Hematopoietic multipotent progenitor cell treated with erythropoietin and hydrocortisone succinate and interleukin-3 and kit ligand, for 8 days (in vitro differentiated cells): ENCODE measurements around the gene CHRND.
A peak's percentile ranks its signal among the peaks of the same experiment; 100 is the strongest.
"Not testable (repeated sequence)": the region's sequence is repeated elsewhere in the genome, so short reads cannot be mapped to it uniquely, and the experiment has no call there.

ENCODE experiments used
- DNase-seq: peaks from one replicate; pipeline ENCODE4 v3.0.0-alpha.2; 2015

The CHRND gene

DNA sequence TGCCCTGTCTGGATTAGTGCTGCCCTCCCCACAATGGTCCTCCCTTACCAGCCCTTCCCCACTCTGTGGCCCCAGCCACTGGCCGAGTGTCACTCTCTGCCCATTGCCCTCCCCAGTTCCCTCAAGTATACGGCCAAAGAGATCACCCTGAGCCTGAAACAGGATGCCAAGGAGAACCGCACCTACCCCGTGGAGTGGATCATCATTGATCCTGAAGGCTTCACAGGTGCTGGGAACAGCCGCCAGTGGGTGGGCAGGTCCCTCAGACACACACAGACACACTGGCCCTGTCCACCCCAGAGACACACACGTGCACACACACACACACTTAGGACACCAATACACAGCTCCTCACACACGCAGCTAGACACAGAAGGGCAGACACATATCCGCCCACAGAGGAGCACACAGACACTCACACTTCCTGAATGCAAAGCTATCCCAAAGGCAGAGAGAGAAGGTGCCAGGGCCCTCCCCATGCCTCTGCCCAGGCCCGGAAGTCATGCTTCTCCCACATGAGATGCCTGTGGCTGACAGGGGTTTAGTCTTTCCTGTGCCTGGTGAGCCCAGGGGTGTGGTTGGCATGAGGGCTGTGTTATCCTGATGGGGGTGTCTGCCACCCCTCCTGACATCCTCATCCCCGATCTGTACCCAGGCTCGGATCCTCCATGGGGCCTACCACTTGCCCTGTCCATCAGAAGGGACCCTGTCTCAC, 2.9 kb downstream of the CHRND start:
- no peak for DNase-seq

- DNase-seq: no peak
Measured at GRCh38 chr2:232529806-232530547, 4.0 kb downstream of the CHRND start.

DNA sequence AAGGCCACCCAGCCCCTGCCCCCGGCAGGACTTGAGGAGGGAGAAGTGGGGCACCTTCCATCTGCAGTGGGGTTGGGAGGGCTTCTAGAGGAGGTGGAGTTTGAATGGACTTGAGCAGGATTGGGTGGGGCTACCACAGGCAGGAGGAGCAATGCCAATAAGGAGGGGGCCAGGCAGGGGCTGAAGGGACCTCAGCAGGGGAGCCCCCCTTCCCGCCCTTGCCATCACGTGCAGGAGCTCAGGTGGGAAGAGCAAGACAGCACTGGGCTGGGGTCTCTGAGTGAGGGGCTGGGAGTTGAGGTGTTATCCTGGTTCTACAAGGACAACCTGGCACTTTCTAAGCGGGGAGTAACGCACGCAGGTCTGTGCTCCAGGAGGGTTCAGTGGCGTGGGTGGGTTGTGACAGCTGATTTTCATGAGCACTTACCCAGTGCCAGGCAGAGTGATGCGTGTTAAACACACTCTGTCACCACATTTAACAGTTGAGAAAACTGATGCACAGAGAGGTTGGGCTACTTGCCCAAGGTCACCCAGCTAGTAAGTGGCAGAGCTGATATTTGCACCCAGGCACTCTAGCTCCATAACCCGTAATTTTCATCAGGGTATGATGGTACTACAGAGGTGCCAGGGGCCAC, 4.8 kb downstream of the CHRND start:
- no peak for DNase-seq

DNA sequence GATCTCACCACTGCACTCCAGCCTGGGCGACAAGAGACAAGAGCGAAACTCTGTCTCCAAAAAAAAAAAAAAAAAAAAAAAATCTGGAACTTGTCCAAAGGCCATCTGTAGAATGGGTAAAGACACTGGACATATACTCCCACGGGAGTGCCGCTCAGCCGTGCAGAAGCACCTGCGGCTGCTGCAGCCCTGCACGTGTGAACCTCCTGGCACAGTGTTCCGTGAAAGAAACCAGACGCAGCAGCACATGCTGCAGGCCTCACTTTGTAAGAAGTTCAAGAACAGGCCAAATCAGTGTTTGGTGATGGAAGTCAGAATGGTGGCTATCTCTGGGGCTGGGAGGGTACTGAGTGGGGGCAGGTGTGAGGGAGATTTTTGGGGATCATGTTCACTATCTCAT, 6.5 kb downstream of the CHRND start:
- no peak for DNase-seq

DNA sequence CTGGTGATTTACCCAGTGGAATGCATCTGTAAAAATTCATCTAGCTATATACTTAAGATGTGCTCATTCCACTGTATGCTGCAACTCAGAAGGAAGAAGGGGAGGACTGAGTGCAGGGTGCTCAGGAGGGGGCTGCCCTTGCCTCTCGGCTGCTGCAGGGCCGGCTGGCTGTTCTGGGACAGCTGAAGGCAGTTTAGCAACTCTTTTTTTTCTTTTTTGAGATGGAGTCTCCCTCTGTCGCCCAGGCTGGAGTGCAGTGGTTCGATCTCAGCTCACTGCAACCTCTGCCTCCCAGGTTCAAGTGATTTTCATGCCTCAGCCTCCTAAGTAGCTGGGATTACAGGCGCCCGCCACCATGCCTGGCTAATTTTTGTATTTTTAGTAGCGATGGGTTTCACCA, 6.9 kb downstream of the CHRND start:
- DNase-seq: not testable (repeated sequence)

DNA sequence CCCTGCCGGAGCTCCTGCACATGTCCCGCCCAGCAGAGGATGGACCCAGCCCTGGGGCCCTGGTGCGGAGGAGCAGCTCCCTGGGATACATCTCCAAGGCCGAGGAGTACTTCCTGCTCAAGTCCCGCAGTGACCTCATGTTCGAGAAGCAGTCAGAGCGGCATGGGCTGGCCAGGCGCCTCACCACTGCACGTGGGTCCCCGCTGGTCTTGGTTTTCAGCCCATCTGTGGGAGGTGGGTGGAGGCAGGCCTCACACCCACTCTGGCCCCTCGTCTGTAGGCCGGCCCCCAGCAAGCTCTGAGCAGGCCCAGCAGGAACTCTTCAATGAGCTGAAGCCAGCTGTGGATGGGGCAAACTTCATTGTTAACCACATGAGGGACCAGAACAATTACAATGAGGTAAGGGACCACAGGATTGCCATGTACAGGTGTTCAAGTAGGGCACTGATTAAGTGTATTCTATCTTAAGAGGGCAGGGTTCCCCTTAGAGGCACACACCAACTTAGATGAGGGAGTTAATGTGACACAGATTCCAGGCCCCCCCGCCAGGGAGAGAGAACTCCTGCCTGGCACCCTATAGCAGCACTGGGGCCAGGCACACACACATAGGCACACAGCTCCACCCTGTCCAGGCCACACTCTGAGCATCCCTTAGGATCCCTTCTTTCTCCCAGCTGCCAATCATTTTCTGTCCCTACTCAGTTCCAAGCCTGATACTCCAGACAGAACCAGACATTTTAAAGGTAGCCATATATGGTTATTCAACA, 8.2 kb downstream of the CHRND start:
- DNase-seq: no peak

DNA sequence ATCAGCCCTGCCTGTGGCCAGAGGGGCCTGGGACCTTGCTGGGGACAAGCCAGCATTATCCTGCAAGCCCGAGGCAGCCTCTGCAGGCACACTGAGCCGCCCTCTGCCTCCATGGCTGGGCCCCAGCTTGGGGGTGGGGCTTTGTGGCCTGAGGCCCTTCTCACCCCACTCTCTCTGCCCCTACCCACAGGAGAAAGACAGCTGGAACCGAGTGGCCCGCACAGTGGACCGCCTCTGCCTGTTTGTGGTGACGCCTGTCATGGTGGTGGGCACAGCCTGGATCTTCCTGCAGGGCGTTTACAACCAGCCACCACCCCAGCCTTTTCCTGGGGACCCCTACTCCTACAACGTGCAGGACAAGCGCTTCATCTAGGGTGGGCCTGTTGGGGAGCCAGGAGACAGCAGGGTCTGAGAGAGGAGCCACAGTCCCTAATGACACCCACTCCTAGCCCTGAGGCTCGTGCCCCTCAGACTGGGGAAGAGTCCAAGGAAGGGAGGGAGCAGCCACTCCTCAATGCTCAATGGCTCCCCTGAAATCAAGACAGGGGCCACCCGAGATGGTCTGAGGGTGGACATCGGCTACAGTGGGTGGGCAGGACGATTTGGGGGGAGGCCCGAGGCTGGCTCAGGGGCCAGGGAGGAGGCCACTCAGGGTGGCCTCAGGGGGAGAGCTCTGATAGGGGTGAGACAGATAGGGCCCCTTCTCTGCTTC, 9.1 kb downstream of the CHRND start:
- no peak for DNase-seq

- DNase-seq: no peak
Measured at GRCh38 chr2:232535761-232536530, 10.0 kb downstream of the CHRND start.

- peak; percentile 32 for DNase-seq
Measured at GRCh38 chr2:232537079-232537478, 11.1 kb downstream of the CHRND start.

GRCh38 chr2:232537499-232537898, 11.5 kb downstream of the CHRND start:
- DNase-seq: no peak

GRCh38 chr2:232538671-232539070, 12.7 kb downstream of the CHRND start:
- no peak for DNase-seq

- no peak for DNase-seq
Measured at GRCh38 chr2:232539298-232540231, 13.6 kb downstream of the CHRND start, which contains the start of gene CHRNG. Gene CHRNG (plus strand): TSS chr2:232539692. CDS start chr2:232539748, 56 bp downstream.

GRCh38 chr2:232540441-232541041, 14.6 kb downstream of the CHRND start:
- no peak for DNase-seq

DNA sequence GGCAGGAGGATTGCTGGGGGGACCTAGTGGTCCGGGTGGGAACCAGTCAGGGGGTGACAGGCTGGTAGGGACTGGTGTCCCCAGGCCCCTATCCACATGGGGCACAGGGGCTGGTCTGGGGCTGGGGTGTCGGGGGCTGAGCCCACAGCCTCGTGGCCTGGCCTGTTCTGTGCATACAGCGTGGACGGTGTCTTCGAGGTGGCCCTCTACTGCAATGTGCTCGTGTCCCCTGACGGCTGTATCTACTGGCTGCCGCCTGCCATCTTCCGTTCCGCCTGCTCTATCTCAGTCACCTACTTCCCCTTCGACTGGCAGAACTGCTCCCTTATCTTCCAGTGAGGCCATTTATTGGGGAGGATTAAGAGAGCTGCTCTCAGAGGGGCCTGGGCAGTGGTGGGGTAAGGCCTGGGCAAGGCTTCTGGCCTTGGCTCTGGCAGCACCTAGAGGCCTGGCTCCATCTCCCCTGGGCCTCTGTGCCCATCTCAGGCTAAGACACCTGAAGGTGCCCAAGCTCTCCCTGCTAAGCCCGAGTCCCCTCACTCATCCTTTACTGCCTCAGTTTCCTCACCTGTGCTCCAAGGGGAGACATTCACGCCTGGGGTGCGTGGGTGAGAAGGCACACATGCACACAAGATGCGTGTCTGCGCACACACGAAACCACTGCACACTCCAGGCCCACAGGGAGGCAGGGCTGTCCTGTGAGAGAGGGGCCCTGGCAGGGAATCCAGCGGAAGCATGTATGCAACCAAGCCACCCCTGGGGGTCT, 15.4 kb downstream of the CHRND start:
- peak; percentile 72 for DNase-seq

DNA sequence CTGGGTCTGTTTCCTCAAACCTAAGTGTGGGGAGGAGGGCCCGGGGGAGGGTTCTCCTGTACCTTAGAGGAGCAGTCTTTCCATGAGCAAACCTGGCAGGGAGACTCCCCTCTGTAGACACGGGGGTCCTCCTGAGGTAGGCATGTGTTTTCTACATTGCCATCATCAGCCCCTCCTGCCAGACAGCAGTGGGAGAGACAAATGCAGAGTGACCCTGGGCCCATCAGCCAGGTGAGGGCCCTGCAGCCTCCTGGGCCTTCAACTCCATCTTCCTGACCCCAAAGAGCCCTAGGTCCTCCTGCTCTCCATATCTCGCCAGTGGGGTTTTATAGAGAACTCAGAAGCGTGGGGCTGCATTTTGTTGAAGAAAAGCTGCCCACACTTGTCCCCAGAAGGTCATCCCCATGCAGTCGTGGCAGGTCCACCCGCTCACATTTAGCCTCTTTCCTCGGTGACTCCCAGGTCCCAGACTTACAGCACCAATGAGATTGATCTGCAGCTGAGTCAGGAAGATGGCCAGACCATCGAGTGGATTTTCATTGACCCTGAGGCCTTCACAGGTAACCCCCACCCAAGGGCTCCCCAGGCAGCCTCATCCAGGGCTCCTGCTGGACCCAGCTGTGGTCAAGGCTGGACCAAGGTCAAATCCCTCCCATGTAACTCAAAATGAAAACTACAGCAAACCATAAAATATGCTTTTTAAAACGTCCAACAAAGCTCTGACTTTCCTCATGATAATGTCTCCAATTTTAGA, 16.2 kb downstream of the CHRND start:
- DNase-seq: no peak

GRCh38 chr2:232542715-232543467, 16.9 kb downstream of the CHRND start:
- no peak for DNase-seq

DNA sequence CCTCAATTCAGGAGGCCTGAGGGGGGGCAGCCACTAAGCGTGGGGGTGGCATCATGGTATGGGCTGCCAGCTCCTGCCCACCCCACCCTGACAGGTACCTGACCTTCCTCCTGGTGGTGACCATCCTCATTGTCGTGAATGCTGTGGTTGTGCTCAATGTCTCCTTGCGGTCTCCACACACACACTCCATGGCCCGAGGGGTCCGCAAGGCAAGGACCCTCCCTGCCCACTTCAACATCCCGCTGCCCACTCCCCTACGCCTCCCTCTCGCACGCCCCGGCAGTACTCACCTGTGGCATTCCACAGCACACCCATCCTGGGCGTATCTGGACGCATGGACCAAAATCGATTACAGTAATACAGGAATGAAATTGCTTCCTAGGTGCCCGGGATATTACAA, 17.5 kb downstream of the CHRND start:
- no peak for DNase-seq
